ENCODE data around the gene PBX3. TPM values are rescaled to one million over a fixed set of nuclear protein-coding genes. Genes with fewer than 3 reads are reported as not detected.

PBX3 gene
- total RNA-seq, 2 experiments from 2014 or later, result 40.8 to 54.6 TPM

DNA sequence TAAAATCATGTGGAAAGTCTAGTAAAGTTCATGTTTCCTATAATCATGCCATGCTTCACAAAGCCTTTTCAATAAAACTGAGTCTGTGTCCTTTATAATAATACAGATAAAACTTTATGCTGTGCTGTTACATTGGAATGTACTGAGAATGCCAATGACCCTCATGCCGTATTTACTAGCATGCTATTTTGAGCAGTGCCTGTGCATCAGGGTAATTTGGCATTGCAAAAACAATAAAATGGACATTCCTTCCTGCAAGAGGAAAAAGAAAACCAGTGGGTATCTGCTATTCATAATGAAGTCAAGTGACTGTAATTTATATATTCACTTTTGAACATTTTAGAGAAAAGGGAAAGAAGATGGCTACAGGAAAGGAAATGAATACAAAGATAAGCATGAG is 159.0 kb downstream of the PBX3 start:
- no peak for DNase-seq (ENCODE audit: low spot score)
- no peaks in the 10 kb centered on the region for H3K4me1 ChIP-seq (ENCODE audit: insufficient read depth, low read length, poor library complexity, severe bottlenecking)
- H3K4me2 ChIP-seq (ENCODE audit: low read length), result no peak overlapping the region
- H4K20me1 ChIP-seq (ENCODE audit: insufficient read depth, low read length), result no peaks in the 10 kb centered on the region; the same call in 1 of the 2 replicates
- H3K36me3 ChIP-seq (ENCODE audit: insufficient read depth, low read length), result no peaks in the 10 kb centered on the region
- no TSS peak for BruUV-seq (replicated peaks)
- CTCF ChIA-PET (ENCODE audit: unreplicated experiment), result no interaction called here
- H3K4me3 ChIP-seq (ENCODE audit: low read depth, low read length, poor library complexity, severe bottlenecking), result no peak overlapping the region
- intact Hi-C loops (cut with micrococcal nuclease; ENCODE audit: unreplicated experiment), result no loop called here
- H3K27ac ChIP-seq (ENCODE audit: low read depth, low read length, poor library complexity, severe bottlenecking), result no peak overlapping the region
- TF ChIP-seq EZH2phosphoT487 (IDR thresholded peaks at IDR 0.05; ENCODE audit: borderline replicate concordance, low read depth, low read length), result no peak
- TF ChIP-seq, protein P1, sequence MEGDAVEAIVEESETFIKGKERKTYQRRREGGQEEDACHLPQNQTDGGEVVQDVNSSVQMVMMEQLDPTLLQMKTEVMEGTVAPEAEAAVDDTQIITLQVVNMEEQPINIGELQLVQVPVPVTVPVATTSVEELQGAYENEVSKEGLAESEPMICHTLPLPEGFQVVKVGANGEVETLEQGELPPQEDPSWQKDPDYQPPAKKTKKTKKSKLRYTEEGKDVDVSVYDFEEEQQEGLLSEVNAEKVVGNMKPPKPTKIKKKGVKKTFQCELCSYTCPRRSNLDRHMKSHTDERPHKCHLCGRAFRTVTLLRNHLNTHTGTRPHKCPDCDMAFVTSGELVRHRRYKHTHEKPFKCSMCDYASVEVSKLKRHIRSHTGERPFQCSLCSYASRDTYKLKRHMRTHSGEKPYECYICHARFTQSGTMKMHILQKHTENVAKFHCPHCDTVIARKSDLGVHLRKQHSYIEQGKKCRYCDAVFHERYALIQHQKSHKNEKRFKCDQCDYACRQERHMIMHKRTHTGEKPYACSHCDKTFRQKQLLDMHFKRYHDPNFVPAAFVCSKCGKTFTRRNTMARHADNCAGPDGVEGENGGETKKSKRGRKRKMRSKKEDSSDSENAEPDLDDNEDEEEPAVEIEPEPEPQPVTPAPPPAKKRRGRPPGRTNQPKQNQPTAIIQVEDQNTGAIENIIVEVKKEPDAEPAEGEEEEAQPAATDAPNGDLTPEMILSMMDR (conservative IDR thresholded peaks at IDR 0.05; ENCODE audit: low read length), result no peak
- POLR2A ChIA-PET, result no interaction called here
- H2AFZ ChIP-seq (ENCODE audit: low read length), result no peak overlapping the region
- no peaks in the 10 kb centered on the region for H3K9me3 ChIP-seq (ENCODE audit: low read length)
- H3K9me2 ChIP-seq (ENCODE audit: insufficient read depth, low read length), result no peaks in the 10 kb centered on the region
- no peaks in the 10 kb centered on the region for H3K79me2 ChIP-seq (ENCODE audit: insufficient read depth, low read depth, low read length)

DNA sequence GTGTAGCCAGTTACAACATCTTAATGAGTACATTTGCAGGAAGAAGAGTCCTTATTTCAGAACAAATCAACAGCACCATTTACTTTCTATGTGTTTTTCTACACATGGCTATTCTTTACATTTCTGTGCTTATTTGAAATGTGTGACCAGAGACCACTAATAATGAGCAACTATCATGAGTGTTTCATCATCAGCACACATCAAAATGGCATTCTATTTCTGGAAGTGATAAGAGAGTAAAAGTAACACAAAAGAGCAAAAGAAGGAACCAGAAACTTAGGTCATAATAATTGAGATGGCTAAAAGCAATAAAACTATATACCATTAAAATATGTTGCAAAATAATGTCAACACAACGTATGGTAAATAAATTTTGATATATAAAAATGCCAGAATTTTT is 159.7 kb downstream of the PBX3 start:
- no peak for DNase-seq (ENCODE audit: low spot score)
- Histone ChIP-seq H3K9me2 (ENCODE audit: insufficient read depth, low read length) (no peaks in the 10 kb centered on the region), H3K4me2 (ENCODE audit: low read length) (no peak overlapping the region), H3K27ac (ENCODE audit: low read depth, low read length, poor library complexity, severe bottlenecking) (no peak overlapping the region), H3K4me1 (ENCODE audit: insufficient read depth, low read length, poor library complexity, severe bottlenecking) (no peaks in the 10 kb centered on the region), H2AFZ (ENCODE audit: low read length) (no peak overlapping the region), H3K4me3 (ENCODE audit: low read depth, low read length, poor library complexity, severe bottlenecking) (no peak overlapping the region), H3K79me2 (ENCODE audit: insufficient read depth, low read depth, low read length) (no peaks in the 10 kb centered on the region), H3K36me3 (ENCODE audit: insufficient read depth, low read length) (no peaks in the 10 kb centered on the region), H3K9me3 (ENCODE audit: low read length) (no peaks in the 10 kb centered on the region), H4K20me1 (ENCODE audit: insufficient read depth, low read length) (no peaks in the 10 kb centered on the region; the same call in 1 of the 2 replicates)
- CTCF ChIA-PET (ENCODE audit: unreplicated experiment), result no interaction called here
- intact Hi-C loops (cut with micrococcal nuclease; ENCODE audit: unreplicated experiment), result no loop called here
- BruUV-seq (replicated peaks), result no TSS peak
- TF ChIP-seq, protein P1 (conservative IDR thresholded peaks at IDR 0.05; ENCODE audit: low read length), result no peak
- TF ChIP-seq EZH2phosphoT487 (IDR thresholded peaks at IDR 0.05; ENCODE audit: borderline replicate concordance, low read depth, low read length), result no peak
- POLR2A ChIA-PET, result no interaction called here

DNA sequence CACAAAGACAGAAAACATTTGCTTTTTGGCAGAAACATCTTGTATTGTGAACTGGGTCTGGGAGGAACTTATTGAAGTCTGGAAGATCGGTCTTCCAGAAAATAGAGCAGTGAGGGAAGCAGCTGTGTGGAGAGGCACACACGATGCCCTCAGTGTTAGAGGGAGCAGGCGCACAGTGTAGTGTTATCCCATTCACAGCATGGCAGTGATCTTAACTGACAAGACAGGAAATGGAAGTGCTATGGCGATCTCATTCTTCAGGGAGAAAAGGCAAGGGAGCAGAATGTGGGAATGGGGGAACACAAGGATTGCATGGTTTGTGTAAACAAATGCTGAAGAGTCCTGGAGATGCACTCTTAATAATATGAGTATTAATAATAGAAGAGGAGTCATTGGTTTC is 161.0 kb downstream of the PBX3 start:
- POLR2A ChIA-PET, result no interaction called here
- intact Hi-C loops (cut with micrococcal nuclease; ENCODE audit: unreplicated experiment), result no loop called here
- Histone ChIP-seq H3K4me1 (ENCODE audit: insufficient read depth, low read length, poor library complexity, severe bottlenecking) (no peaks in the 10 kb centered on the region), H4K20me1 (ENCODE audit: insufficient read depth, low read length) (no peaks in the 10 kb centered on the region; the same call in 1 of the 2 replicates), H3K9me3 (ENCODE audit: low read length) (no peaks in the 10 kb centered on the region), H3K79me2 (ENCODE audit: insufficient read depth, low read depth, low read length) (no peaks in the 10 kb centered on the region), H3K36me3 (ENCODE audit: insufficient read depth, low read length) (no peaks in the 10 kb centered on the region), H3K4me2 (ENCODE audit: low read length) (no peak overlapping the region), H2AFZ (ENCODE audit: low read length) (no peak overlapping the region), H3K9me2 (ENCODE audit: insufficient read depth, low read length) (no peaks in the 10 kb centered on the region), H3K27ac (ENCODE audit: low read depth, low read length, poor library complexity, severe bottlenecking) (no peak overlapping the region), H3K4me3 (ENCODE audit: low read depth, low read length, poor library complexity, severe bottlenecking) (no peak overlapping the region)
- no TSS peak for BruUV-seq (replicated peaks)
- CTCF ChIA-PET (ENCODE audit: unreplicated experiment), result no interaction called here
- DNase-seq (ENCODE audit: low spot score), result no peak
- TF ChIP-seq EZH2phosphoT487 (IDR thresholded peaks at IDR 0.05; ENCODE audit: borderline replicate concordance, low read depth, low read length), result no peak
- TF ChIP-seq, protein P1 (conservative IDR thresholded peaks at IDR 0.05; ENCODE audit: low read length), result no peak

Measured in OCI-LY7 (cell line).